ENCODE measurements around the gene TSSK6.

TSSK6 gene

DNA sequence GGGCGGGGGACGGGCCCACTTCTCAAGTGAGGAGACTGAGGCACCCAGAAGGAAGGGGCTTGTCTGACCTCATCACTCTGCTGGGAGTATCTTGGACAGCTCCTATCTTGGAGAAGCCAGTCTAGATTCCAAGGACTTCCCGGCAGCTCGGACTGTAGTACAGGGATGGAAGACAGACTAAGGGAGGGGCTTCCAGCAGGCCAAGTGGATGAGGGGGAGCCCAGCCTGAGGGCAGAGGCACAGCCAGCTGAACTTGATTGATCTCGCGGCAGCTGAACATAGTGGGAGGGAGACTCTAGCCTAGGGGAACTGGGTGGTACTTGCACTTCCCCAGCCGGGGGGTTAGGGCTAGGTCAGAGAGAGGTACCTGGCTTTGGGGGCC is 23.4 kb upstream of the TSSK6 start:
- no peaks in the 10 kb centered on the region for H3F3A ChIP-seq (ENCODE audit: insufficient read depth, low read length)
- no peaks in the 10 kb centered on the region for H3K9me3 ChIP-seq (ENCODE audit: low read length)
- H3K27me3 ChIP-seq (ENCODE audit: insufficient read depth, low read length): no peaks in the 10 kb centered on the region
- TF ChIP-seq, protein P1, sequence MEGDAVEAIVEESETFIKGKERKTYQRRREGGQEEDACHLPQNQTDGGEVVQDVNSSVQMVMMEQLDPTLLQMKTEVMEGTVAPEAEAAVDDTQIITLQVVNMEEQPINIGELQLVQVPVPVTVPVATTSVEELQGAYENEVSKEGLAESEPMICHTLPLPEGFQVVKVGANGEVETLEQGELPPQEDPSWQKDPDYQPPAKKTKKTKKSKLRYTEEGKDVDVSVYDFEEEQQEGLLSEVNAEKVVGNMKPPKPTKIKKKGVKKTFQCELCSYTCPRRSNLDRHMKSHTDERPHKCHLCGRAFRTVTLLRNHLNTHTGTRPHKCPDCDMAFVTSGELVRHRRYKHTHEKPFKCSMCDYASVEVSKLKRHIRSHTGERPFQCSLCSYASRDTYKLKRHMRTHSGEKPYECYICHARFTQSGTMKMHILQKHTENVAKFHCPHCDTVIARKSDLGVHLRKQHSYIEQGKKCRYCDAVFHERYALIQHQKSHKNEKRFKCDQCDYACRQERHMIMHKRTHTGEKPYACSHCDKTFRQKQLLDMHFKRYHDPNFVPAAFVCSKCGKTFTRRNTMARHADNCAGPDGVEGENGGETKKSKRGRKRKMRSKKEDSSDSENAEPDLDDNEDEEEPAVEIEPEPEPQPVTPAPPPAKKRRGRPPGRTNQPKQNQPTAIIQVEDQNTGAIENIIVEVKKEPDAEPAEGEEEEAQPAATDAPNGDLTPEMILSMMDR (IDR thresholded peaks at IDR 0.05; ENCODE audit: low read length): no peak
- TF ChIP-seq EZH2 (IDR thresholded peaks at IDR 0.05; ENCODE audit: borderline replicate concordance, low read length): no peak
- no peaks in the 10 kb centered on the region for H3K79me2 ChIP-seq (ENCODE audit: insufficient read depth, low read length)
- H3K4me2 ChIP-seq (ENCODE audit: low read length): peak overlapping the region; percentile 60
- H3K4me1 ChIP-seq (ENCODE audit: insufficient read depth, low read length, severe bottlenecking): peaks cover 10% of the 10 kb centered on the region
- H3K9ac ChIP-seq (ENCODE audit: low read length): no peak overlapping the region; the same call in 1 of the 2 replicates
- H3K4me3 ChIP-seq (ENCODE audit: low read depth, low read length, poor library complexity, severe bottlenecking): peak overlapping the region; percentile 48
- H4K20me1 ChIP-seq (ENCODE audit: insufficient read depth, low read length): no peaks in the 10 kb centered on the region
- H3K9me2 ChIP-seq (ENCODE audit: low read depth, low read length): no peaks in the 10 kb centered on the region
- no peaks in the 10 kb centered on the region; the same call in none of the 2 replicates for H3K36me3 ChIP-seq (ENCODE audit: insufficient read depth, low read length)
- H3K27ac ChIP-seq (ENCODE audit: low read depth, low read length, poor library complexity, severe bottlenecking): no peak overlapping the region
- no peak overlapping the region for H2AFZ ChIP-seq (ENCODE audit: low read length)

DNA sequence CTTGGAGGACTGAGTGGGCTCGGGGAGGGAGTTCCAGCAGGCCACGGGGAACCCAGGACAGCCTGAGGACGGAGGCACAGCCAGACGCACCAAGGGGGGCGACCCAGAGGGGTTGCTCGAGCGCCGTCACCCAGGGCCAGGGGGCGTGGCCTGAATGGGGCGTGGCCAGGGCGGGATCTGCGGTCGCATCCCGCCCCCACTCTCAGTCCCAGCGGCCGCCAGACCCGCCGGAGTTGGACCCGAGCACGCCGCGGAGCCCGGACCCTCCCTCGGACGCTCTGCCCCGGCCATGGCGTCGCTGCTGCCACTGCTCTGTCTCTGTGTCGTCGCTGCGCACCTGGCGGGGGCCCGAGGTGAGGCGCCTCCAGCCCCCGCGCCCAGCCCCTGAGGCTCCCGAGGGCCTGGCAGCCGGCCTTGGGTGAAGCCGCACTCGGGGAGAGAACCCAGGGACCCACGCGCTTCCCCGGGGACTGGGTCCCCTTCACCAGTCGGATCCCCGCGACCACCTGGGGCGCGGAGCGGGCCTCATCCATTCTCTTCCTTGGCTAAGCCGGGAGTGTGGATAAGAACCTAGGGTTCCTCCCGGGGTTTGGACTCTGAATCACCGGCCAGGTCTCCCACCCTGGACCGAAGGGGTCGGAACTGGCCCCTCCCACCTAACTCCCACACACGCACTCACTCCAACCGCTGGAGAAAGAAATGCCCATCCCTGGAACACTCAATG is 22.9 kb upstream of the TSSK6 start, which contains the start of gene CILP2:
Gene CILP2 (plus strand): TSS at position 205 of the 724 bp plus-strand sequence. CDS start 85 bp downstream, at position 290.
- no peaks in the 10 kb centered on the region; the same call in none of the 2 replicates for H3K36me3 ChIP-seq (ENCODE audit: insufficient read depth, low read length)
- no peaks in the 10 kb centered on the region for H3K79me2 ChIP-seq (ENCODE audit: insufficient read depth, low read length)
- H3K27me3 ChIP-seq (ENCODE audit: insufficient read depth, low read length): no peaks in the 10 kb centered on the region
- H2AFZ ChIP-seq (ENCODE audit: low read length): no peak within 1 kb of the TSS
- no peaks in the 10 kb centered on the region for H3F3A ChIP-seq (ENCODE audit: insufficient read depth, low read length)
- peak within 1 kb of the TSS; percentile 60 for H3K4me2 ChIP-seq (ENCODE audit: low read length)
- H3K4me1 ChIP-seq (ENCODE audit: insufficient read depth, low read length, severe bottlenecking): peaks cover 10% of the 10 kb centered on the region
- peak within 1 kb of the TSS; percentile 48 for H3K4me3 ChIP-seq (ENCODE audit: low read depth, low read length, poor library complexity, severe bottlenecking)
- H3K27ac ChIP-seq (ENCODE audit: low read depth, low read length, poor library complexity, severe bottlenecking): no peak within 1 kb of the TSS
- H3K9me2 ChIP-seq (ENCODE audit: low read depth, low read length): no peaks in the 10 kb centered on the region
- no peak for TF ChIP-seq EZH2 (IDR thresholded peaks at IDR 0.05; ENCODE audit: borderline replicate concordance, low read length)
- TF ChIP-seq, protein P1 (IDR thresholded peaks at IDR 0.05; ENCODE audit: low read length): 0 out of 2 replicates have a peak, but pooled peaks have one; percentile 6
- no peaks in the 10 kb centered on the region for H4K20me1 ChIP-seq (ENCODE audit: insufficient read depth, low read length)
- no peak within 1 kb of the TSS; the same call in 1 of the 2 replicates for H3K9ac ChIP-seq (ENCODE audit: low read length)
- H3K9me3 ChIP-seq (ENCODE audit: low read length): no peaks in the 10 kb centered on the region

DNA sequence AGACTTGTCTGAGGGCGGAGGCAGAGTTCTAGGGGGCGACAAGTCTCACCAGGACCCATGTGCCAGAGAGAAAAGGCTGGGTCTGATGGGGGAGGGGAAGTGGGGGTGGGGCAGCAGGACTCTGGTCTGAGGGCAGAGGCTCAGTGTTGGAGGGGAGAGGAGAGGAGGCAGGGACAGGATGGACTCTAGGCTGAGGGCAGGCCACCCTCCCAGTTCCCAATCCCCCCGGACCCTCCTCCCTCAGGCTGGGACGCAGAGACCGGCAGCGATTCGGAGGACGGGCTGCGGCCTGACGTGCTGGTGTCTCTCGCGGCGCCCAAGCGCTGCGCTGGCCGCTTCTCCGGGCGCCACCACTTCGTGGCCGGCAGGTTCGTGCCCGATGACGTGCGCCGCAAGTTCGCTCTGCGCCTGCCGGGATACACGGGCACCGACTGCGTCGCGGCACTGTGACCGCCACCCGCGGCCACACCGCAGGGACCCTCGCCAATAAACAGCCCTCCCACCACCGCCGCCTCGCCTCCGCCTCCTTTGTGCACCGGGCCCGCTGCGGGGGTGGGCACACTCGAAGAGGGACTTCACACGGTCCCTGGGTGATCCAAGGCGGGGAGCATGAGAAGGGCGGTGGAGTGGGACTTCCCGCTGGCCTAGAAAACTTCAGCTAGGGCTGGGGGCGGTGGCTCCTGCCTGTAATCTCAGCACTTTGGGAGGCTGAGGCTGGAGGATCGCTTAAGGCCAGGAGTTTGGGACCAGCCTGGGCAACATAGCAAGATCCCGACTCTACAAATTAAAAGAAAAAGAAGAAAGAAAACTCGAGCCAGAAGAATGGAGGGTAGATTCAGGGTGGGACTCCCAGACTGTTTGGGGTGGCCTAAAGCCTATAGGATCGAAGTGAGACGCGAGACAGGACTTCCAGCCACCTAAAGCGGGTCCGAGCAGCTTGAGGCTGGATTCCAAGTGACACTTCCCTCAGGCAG is 22.0 kb upstream of the TSSK6 start:
- no peaks in the 10 kb centered on the region for H3K27me3 ChIP-seq (ENCODE audit: insufficient read depth, low read length)
- peak overlapping the region; percentile 60 for H3K4me2 ChIP-seq (ENCODE audit: low read length)
- no peaks in the 10 kb centered on the region; the same call in none of the 2 replicates for H3K36me3 ChIP-seq (ENCODE audit: insufficient read depth, low read length)
- no peak overlapping the region for H3K9ac ChIP-seq (ENCODE audit: low read length)
- H3K9me2 ChIP-seq (ENCODE audit: low read depth, low read length): no peaks in the 10 kb centered on the region
- H3K4me1 ChIP-seq (ENCODE audit: insufficient read depth, low read length, severe bottlenecking): peaks cover 15% of the 10 kb centered on the region
- H3K4me3 ChIP-seq (ENCODE audit: low read depth, low read length, poor library complexity, severe bottlenecking): peak overlapping the region; percentile 48
- no peaks in the 10 kb centered on the region for H3K9me3 ChIP-seq (ENCODE audit: low read length)
- H3F3A ChIP-seq (ENCODE audit: insufficient read depth, low read length): no peaks in the 10 kb centered on the region
- no peak overlapping the region for H3K27ac ChIP-seq (ENCODE audit: low read depth, low read length, poor library complexity, severe bottlenecking)
- no peaks in the 10 kb centered on the region for H4K20me1 ChIP-seq (ENCODE audit: insufficient read depth, low read length)
- TF ChIP-seq EZH2 (IDR thresholded peaks at IDR 0.05; ENCODE audit: borderline replicate concordance, low read length): no peak
- TF ChIP-seq, protein P1 (IDR thresholded peaks at IDR 0.05; ENCODE audit: low read length): no peak
- no peaks in the 10 kb centered on the region for H3K79me2 ChIP-seq (ENCODE audit: insufficient read depth, low read length)
- no peak overlapping the region for H2AFZ ChIP-seq (ENCODE audit: low read length)

All from OCI-LY1 (cell line).